HG03045 (cell line): ENCODE data around the gene OSBPL2.

Experiments
- ATAC-seq: cut with Tn5 transposase; IDR thresholded peaks from one replicate; pipeline ENCODE4 v1.9.1; 2021; ENCODE audit warnings: mild to moderate bottlenecking, moderate library complexity; ENCODE audit not compliant: unreplicated experiment

Gene OSBPL2

DNA sequence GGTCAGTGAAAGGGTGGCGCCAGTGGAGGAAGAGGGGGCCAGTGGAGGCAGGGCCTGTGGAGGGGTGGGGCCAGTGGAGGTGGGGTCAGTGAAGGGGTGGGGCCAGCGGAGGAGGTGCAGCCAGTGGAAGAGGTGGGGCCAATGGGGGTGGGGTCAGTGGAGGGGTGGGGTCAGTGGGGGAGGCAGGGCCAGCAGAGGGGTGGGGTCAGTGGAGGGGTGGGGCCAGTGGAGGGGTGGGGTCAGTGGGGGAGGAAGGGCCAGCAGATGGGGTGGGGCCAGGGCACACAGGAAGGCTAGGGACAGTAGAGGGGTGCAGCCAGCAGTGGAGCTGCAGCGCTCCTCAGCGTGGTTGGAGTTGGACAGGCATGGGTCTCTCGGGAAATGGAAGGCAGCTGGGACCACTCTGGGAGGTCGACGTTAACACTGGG is 83.2 kb downstream of the OSBPL2 start:
- ATAC-seq: no peak

DNA sequence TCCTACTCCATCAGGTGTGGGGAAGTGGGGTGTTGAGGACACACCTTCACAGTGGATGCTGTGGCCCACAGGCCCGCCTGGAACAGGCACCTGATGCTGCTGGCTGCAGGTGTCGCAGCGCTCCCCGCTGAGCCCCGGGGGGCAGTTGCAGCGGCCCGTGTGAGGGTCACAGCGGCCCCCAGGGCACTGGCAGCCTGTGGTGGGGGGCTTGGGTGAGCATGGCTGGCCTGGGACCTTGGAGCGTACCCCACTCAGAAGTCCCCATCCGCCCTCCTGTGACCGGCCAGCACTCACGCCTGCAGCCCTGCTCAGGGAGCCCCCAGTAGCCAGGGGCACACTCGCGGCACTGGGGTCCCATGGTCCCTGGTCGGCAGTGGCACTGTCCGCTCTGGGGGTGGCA is 83.7 kb downstream of the OSBPL2 start:
- no peak for ATAC-seq

DNA sequence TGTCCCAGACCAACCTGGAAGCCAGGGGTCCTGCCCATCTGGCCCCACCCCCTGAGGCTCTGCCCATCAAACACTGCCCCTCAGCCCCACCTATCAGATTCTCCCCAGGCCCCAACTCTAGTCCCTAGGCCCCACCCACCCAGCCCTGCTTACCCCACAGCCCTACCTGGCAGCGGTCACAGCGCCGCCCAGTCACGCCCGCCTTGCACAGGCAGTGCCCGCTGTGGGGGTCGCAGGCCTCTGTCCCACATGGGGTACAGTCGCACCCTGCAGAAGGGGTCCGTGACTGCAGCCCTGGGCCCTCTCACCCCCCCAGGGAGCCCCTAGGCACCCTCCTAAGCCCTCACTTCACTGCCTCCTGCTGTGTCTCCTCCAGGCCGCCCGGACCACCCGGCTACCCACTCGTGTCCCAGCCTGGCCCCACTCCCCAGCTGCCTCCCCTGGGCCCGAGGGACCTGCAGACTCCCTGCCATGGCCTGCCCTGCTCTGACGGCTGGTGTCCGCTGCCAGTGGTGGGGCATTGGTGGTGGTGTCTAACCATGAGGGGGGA is 84.2 kb downstream of the OSBPL2 start:
- ATAC-seq: no peak

DNA sequence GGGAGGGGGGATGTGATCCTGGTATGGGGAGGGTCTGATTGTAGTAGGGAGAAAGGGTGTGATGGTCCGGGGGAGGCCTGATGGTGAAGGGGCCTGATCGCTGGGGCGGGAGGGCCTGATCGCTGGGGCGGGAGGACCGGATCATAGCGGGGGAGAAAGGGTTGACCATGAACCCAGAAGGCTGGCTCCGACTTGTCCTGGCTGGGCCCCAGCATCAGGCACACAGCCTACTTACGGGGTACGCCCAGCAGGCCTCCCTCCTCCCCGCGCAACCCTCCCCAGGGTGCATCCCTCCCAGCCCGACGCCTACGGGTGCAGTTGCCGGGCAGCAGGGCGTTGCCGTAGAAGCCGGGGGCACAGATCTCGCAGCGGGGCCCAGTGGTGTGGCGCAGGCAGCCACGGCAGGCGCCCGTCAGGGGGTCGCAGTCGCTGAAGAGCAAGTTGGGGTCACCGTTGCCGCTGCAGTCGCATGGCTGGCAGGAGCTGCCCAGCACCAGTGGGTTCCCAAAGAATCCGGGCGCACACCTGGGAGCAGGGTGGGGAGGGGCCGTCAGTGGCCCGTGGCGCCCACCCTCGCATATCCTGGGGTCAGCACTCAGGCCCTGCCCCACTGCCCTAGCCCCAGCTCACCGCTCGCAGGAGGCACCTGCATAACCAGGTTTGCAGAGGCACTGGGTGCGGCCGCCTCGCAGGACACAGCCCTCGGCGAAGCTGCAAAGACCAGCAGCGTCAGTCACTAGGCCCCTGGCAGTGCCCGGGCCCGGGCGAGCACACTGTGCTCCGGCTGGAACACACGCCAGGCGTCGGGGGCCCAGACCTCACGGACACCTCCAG is 85.0 kb downstream of the OSBPL2 start:
- ATAC-seq: no peak

DNA sequence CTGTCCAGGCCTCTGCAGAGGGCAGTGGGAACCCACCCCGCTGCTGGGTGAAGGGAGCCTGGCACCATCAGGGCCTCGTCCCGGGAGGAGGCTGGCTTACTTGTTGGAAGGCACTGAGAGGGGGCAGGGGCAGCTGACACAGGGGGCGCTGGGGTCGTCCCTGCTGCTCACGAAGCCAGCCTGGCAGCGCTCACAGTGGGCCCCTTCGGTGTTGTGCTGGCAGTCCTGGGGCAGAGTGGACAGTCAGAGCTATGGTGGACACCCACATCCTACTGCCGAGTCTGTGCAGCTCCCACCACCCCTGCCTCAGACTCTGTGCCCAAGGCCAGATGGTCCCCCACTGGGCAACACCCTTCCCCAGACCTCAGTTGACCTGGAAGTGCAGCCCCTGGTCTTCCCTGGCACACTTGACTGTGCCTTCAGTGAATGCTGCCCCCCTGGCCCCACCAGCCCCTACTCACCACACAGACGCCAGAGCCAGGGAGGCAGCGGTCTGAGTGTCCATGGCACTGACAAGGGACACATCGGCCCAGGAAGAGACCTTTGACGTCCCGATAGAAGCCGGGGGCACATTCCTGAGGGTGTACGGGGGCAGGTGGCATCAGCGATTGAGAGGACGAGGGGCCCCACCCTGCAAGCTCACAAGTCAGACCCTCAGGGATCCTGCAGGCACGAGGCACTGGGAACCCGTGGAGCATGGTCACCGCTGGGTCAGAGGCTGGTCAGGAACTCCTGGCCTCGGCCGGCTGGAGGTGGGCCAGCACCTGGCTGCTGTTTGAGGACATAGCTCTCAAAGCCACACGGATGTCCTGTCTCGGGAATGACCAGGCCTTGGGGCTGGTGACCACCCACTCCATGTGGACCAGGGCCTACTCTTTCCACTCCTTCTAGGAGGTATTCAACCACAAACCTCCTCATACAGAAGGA is 85.9 kb downstream of the OSBPL2 start:
- no peak for ATAC-seq

DNA sequence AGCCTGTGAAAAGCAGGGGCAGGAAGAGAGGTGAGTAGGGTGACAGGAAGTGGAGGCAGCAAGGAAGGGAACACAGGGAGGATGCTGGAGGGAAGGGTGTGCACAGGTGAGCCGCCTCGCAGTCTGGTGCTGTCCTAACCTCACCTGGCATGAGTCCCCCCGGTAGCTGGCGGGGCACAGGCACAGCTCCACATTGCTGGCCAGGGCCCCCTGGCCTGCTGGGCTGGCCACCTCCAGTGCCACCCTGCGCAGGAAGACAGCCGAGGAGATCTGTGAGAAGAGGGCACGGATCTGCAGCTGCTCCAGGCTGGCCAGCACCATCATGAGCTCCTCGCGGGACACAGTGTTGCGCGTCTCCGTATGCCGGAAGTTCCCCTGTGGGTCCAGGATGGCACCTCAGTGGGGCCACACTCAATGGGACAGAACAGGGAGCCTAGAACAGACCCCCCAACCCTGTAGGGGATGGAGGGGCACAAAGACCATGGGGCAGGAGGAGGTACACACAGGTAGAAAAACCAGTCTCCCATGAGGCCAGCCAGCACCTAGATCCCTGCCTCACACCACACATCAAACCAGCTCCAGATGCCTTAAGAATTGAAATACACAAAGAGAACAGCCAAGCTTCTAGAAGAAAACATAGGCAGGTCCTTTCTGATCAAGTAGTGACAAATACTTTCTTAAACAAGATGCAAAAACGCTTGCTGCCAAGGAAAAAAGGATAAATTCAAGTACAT is 87.0 kb downstream of the OSBPL2 start:
- ATAC-seq: no peak

DNA sequence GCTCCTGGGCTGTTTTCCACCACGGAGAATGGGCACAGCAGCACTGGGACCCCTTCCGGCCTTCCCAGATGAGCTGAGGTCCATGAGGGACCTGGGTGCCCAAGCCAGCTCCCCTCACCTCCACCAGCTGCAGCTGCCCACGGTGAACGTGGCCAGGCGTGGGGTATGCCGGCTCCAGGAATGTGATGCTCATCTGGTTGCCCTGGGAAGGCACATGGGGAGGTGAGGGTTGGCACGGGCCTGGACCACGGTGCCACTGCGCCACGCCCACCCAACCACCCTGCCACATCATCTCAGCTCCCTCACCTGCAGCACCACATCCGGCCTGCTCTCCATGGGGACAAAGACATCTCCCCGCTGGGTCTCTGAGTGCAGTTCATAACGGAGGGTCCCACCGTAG is 88.2 kb downstream of the OSBPL2 start:
- no peak for ATAC-seq

DNA sequence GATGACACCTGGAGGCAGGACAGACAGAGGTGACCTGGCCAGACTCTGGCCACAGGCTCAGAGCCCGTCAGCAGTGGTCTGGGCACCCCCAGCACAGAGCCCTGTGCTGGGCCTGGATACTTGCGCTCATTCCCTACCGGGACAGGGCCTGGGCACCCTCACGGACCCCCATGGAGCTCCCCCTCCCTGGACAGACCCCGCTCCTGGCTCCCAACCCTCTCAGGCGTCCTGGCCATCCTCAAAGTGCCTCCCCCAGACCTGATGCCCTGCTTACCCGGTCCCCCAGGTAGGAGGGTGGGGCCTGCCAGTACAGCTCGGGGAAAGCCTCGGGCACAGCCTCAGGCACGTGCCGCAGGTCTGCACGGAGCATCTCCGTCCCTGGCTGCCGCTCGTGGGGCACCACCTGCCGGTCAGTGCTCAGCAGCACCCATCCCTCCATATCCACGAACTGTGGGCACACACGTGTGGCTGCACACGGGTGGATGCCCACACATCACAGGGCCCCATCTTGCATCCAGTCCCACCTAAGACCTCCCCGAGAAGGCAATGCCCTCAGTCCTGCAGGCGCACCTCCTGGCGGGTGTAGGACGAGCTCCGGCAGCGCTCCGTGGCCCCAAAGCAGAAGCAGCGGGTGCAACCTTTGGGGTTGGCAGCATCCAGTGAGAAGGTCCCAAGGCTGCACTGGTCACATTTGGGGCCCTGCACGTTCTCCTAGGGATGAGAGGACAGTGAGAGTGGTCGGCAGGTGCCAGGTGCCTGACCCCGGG is 88.8 kb downstream of the OSBPL2 start:
- no peak for ATAC-seq

DNA sequence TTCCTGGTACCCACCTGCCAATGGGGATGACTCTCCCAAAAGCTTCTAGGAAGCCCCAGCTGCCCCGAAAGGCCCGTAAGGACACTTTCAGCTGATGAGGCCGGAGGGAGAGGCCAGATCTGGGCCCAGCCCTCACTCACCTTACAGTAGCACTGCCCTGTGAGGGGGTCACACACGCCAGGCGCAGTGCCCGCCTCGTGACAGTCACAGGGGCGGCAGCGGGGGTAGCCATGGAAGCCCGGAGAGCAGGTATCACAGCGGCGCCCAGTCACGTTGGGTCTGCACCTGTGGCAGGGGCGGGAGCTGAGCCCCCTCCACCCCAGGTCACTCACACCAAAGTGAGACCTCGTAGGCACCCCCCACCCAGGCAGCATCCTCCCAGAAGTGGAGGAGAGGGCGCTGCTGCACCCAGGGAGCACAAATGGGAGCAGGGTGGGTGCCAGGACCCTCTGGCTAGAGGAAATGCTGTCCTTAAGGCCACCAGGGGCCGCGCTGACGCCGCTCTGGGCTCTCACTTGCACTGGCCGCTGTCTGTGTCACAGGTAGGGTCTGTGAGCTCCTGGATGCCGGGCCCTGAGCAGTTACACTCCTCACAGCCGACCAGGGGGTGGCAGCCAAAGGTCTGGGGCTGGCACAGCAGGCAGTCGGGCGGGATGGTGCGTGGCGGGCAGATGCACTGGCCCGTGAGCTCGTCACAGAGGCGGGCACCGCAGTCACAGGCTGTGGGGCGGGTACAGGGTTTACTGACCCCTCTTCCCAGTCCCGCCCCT is 89.6 kb downstream of the OSBPL2 start:
- no peak for ATAC-seq

DNA sequence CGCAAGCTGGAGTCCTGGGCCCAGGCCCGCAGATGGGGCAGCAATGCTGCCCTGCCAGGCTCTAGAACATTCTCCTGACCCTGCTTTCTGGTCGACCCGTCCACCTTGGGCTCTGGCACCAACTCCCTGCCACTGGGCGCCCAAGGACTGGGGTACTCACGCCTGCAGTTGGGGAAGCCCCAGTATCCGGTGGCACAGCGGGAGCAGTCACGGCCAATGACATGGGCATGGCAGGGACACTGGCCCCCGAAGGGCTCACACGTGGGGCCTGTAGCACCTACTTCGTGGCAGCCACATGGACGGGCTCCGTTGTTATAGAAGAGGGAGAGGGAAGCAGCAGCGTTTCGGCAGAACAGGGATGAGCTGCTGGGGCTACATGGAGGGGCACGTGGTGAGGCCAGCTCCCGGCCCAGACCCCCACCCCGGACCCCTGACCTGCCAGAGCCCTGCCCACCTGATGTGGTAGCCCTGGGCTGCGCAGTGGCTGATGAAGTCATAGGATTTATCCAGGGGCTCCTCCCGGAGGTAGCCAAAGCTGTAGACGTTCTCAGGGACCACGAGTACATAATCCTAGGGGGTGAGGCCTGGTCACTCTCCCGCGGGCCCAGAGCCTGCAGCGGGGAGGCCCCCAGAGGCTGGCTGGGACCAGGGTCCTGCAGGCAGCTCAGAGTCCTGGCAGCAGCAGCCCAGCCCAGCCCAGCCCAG is 90.5 kb downstream of the OSBPL2 start:
- no peak for ATAC-seq

DNA sequence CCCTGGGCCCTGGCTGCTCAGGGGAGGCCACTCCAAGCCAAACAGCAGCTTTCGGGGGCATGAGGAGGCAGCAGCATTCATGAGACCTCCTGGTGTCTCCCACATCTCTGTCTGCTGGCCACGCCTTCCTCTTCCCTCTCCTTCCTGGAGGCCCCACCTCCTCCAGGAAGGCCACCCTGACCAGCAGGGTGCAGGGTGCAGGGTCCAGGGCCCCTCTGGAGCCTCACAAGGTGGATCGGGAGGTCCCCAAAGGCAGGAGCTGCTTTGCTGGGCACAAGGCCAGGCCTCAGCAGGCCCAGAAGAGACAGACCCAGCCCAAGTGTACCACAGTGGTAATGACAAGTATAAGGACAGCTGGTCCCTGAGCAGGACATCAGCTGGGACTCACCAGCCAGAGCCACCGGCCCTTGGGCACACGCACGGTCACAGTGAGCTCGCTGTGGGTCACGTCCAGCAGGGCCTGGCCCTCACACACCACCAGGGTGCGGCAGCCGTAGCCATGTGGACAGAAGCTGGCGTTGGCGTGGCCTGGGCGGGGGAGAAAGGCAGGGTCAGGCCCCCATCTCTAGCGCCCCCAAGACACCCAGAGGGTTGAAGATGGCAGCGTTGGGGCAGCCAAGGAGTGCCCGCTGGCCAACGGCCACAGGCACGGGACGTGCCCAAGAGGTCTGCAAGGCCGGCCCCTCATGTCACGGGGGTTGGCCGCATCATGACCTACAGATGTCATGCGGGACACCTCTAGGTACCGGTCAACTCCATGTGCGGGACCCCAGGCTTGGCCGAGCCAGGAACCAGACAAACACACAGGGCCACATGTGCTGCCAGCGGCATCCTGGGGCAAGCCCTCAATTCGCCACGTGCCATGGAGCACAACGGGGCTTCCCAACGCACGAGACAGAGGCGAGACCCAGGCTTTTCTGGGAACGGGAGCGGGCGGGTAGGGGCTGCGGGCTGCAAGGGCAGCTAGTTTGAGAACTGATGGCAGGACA is 91.4 kb downstream of the OSBPL2 start:
- no peak for ATAC-seq

DNA sequence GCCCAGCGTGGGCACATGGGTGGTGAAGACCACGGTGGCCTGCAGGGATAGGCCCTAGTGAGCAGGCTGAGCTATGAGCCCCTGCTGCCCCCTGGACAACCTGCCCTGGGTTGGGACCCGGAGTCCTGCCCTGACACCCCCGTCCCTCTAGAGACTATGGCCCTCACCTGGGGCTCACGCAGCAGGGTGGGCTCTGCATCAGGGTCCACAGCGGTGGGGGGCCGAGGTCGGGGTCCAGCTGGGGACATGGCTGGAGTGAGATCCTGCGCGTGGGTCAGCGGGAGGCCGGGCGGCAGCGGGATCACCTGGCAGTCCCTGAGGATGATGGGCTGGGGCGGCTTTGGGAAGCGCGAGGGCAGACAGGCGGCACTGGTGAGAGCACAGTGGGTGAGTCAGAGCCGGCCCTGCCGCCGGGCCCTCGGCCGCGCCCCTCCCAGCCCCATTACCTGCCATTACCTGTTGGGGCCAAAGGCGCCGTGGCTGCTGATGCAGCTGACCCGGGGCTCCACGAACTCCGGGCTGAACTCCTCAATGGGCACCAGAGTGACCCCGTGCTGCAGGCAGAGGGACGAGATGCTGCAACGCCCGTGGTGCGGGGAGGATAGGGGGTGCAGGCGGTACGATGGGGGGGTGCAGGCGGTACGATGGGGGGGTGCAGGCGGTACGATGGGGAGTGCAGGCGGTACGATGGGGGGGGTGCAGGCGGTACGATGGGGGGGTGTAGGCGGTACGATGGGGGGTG is 92.4 kb downstream of the OSBPL2 start:
- no peak for ATAC-seq

DNA sequence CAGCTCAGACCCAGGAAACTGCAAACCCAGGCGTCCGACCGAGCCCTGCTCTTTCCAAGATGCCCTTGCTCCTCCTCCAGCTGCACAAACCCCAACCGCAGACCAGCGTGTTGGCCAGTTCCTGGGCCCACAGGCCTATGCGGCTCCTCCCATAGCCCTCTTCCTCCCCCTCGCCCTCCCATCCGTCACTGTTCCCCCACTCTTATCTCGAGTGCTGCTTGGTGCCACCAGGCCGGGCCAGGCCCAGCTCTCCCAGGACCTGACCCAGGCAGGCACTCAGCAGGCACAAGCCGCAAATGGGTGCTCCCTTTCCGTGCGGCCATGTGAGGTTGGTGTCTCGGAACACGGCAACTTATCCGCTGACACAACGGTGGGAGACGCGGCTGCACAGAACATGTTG is 93.0 kb downstream of the OSBPL2 start:
- ATAC-seq: no peak

DNA sequence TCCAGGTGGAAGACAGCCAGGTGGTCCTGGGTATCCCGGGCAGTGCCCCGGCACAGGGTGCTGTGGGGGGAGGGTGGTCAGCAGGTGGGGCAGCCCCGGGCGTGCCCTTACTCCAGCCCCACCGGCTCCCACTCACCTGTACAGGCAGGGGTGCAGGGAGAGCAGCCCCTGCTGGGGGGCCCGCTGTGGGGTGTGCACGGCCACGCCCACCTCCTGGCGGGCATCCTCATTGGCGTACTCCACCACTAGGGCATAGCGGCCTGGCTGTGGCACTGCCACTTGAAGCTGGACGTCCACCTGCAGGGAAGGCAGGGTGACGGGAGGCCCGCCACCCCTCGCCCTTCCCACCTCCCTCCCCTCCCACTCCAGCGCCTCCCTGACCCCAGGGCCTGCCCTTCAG is 94.1 kb downstream of the OSBPL2 start:
- no peak for ATAC-seq

DNA sequence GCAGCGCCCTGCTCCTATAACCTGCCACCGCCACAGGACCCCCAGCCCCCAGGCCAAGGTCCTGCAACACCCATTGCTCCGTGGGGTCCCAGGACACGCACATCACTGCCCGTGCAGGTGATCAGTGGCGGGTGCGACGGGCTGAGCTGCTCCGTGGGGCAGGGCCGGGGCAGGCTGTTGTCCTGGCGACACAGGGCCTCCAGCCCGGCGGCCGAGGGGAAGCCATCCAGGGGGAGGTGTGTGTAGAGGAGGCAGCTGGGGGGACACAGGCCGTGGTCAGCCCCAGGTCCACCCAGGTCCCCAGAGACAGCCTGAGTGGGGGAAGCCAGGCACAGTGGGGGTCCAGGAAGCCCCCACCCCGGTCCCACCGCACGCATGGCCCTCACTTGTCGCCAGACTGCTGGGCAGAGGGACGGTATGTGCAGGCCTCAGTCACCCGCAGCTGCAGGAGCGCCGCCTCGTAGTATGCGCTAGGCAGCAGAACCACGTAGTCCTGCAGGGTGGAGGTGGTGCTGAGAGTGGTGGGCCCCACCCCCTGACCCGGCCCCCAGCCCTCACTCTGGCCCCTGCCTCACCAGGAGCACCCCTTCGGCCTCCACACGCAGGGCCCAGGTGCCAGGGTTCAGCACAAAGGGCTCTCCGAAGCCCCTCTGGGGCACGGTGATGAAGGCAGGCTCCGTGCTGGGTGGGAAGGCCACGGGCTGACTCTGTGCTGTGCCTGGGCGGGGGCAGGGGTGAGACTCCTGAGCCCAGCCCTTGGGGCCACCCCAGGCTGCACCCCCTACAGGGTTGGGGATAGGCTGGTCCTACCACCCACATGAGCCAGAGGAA is 94.9 kb downstream of the OSBPL2 start:
- no peak for ATAC-seq
